ENCODE data around the gene CABCOCO1. TPM values are rescaled to one million over a fixed set of nuclear protein-coding genes. Genes with fewer than 3 reads are reported as not detected.
A peak's percentile ranks its signal among the peaks of the same experiment; 100 is the strongest.
"Not testable (repeated sequence)": the region's sequence is repeated elsewhere in the genome, so short reads cannot be mapped to it uniquely, and the experiment has no call there.

Gene CABCOCO1
- total and polyA plus RNA-seq, 4 experiments from 2014 or later, result not detected

GRCh38 chr10:61712105-61712504, 49.4 kb downstream of the CABCOCO1 start:
- H3K4me3 ChIP-seq (ENCODE audit: low read length in 2 of 2); H3K27ac ChIP-seq (ENCODE audit: low read depth, low read length); intact Hi-C loops (cut with micrococcal nuclease); H3K4me3 Mint-ChIP-seq; CTCF ChIA-PET (ENCODE audit: partially characterized antibody); H3K9me3 Mint-ChIP-seq; H3K36me3 ChIP-seq (ENCODE audit: insufficient read depth, low read length); H3K4me1 Mint-ChIP-seq; H3K36me3 Mint-ChIP-seq; H3K9me3 ChIP-seq (ENCODE audit: control insufficient read depth in 1 of 2, low read length in 2 of 2); DNase-seq; POLR2A ChIA-PET (ENCODE audit: partially characterized antibody); H3K27me3 ChIP-seq (ENCODE audit: insufficient read depth, low read length); H3K4me1 ChIP-seq (ENCODE audit: insufficient read depth, low read length): not testable (repeated sequence)
- Mint-ChIP-seq H3K27me3 (peaks cover 15 to 20% of the 10 kb centered on the region in 2 donors), H3K27ac (peak overlapping the region in 1 of 7 donors; percentile 53)

DNA sequence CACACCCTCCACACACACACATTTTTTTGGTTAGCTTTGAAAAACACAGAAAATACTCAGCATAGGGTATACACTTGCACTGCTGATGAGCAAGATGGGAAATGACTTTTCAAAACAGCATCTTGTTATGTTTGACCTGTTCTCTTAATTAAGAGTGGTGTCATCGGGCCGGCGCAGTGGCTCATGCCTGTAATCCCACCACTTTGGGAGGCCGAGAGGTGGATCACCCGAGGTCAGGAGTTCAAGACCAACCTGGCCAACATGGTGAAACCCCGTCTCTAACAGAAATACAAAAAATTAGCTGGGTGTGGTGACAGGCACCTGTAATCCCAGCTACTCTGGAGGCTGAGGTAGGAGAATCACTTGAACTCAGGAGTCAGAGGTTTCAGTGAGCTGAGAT, 56.7 kb downstream of the CABCOCO1 start:
- intact Hi-C loops (cut with micrococcal nuclease); H3K36me3 Mint-ChIP-seq; H3K4me1 ChIP-seq (ENCODE audit: insufficient read depth, low read length); H3K36me3 ChIP-seq (ENCODE audit: insufficient read depth, low read length); CTCF ChIA-PET (ENCODE audit: partially characterized antibody); H3K27me3 ChIP-seq (ENCODE audit: insufficient read depth, low read length); H3K4me1 Mint-ChIP-seq; H3K27ac ChIP-seq (ENCODE audit: low read depth, low read length); H3K9me3 ChIP-seq (ENCODE audit: control insufficient read depth in 1 of 2, low read length in 2 of 2); H3K9me3 Mint-ChIP-seq; H3K4me3 Mint-ChIP-seq; H3K4me3 ChIP-seq (ENCODE audit: low read length in 2 of 2); POLR2A ChIA-PET (ENCODE audit: partially characterized antibody); DNase-seq; H3K27ac Mint-ChIP-seq: not testable (repeated sequence)
- peaks cover 15 to 23% of the 10 kb centered on the region in 2 donors for H3K27me3 Mint-ChIP-seq

DNA sequence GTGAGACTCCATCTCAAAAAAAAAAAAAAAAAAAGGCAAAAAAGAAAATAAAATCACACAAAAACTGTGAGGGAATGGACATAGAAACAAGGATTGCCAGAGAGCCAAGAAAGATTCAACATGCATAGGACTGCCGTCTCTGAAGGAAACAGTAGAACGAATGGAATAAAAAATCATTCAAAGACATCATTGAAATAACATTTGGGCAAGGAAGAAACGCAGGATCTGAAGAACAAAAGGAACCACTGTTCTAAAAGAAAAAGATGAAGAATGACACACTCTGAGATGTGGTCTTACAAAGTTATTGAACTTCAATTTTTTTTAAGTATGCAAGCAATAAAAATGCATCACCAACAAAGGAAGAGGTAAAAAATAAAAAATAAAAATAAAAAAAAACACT, 57.2 kb downstream of the CABCOCO1 start:
- Histone ChIP-seq H3K9me3 (ENCODE audit: control insufficient read depth in 1 of 2, low read length in 2 of 2) (no peaks in the 10 kb centered on the region), H3K36me3 (ENCODE audit: insufficient read depth, low read length) (no peaks in the 10 kb centered on the region), H3K4me1 (ENCODE audit: insufficient read depth, low read length) (no peaks in the 10 kb centered on the region), H3K4me3 (ENCODE audit: low read length in 2 of 2) (no peak overlapping the region), H3K27me3 (ENCODE audit: insufficient read depth, low read length) (no peaks in the 10 kb centered on the region), H3K27ac (ENCODE audit: low read depth, low read length) (no peak overlapping the region)
- DNase-seq, result no peak
- ChIA-PET CTCF (ENCODE audit: partially characterized antibody) (no interaction called here), POLR2A (ENCODE audit: partially characterized antibody) (no interaction called here)
- intact Hi-C loops (cut with micrococcal nuclease), result no loop called here
- no peaks in the 10 kb centered on the region for H3K36me3 Mint-ChIP-seq
- H3K27me3 Mint-ChIP-seq, result peaks cover 14 to 18% of the 10 kb centered on the region in 2 donors
- no peak overlapping the region for H3K4me3 Mint-ChIP-seq
- H3K27ac Mint-ChIP-seq, result no peak overlapping the region
- no peaks in the 10 kb centered on the region for H3K4me1 Mint-ChIP-seq
- peaks cover 0 to 3% (median 0%) of the 10 kb centered on the region in 8 donors for H3K9me3 Mint-ChIP-seq

DNA sequence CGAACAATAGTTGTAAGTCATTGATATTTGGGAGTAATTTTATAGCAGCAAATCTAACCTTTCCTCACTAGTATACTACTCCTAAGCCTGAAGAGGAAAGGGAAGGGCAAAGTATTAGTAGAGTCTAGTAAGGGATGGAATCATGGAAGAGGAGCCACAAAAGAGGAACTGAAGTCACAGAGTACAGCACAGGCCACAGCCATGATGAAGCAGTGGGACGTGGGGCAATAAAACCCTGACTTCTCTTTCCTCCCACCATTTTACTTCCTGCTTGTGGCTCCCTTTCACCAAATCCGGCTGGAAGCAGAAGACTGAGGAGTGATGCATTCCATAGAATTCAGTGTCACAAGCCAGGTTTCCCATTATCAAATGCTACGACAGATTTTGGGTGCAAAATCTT, 58.7 kb downstream of the CABCOCO1 start:
- Mint-ChIP-seq H3K36me3 (no peaks in the 10 kb centered on the region), H3K4me3 (no peak overlapping the region), H3K9me3 (peaks cover 0 to 3% (median 0%) of the 10 kb centered on the region in 8 donors), H3K4me1 (no peaks in the 10 kb centered on the region), H3K27ac (no peak overlapping the region), H3K27me3 (peaks cover 14 to 15% of the 10 kb centered on the region in 2 donors)
- DNase-seq, result no peak
- Histone ChIP-seq H3K27ac (ENCODE audit: low read depth, low read length) (no peak overlapping the region), H3K36me3 (ENCODE audit: insufficient read depth, low read length) (no peaks in the 10 kb centered on the region), H3K27me3 (ENCODE audit: insufficient read depth, low read length) (no peaks in the 10 kb centered on the region), H3K4me3 (ENCODE audit: low read length in 2 of 2) (no peak overlapping the region), H3K4me1 (ENCODE audit: insufficient read depth, low read length) (no peaks in the 10 kb centered on the region), H3K9me3 (ENCODE audit: control insufficient read depth in 1 of 2, low read length in 2 of 2) (no peaks in the 10 kb centered on the region)
- CTCF ChIA-PET (ENCODE audit: partially characterized antibody), result no interaction called here
- POLR2A ChIA-PET (ENCODE audit: partially characterized antibody), result no interaction called here
- intact Hi-C loops (cut with micrococcal nuclease), result no loop called here

- POLR2A ChIA-PET (ENCODE audit: partially characterized antibody); H3K36me3 ChIP-seq (ENCODE audit: insufficient read depth, low read length); H3K27ac Mint-ChIP-seq; H3K27ac ChIP-seq (ENCODE audit: low read depth, low read length); CTCF ChIA-PET (ENCODE audit: partially characterized antibody); intact Hi-C loops (cut with micrococcal nuclease); H3K27me3 ChIP-seq (ENCODE audit: insufficient read depth, low read length); H3K4me1 Mint-ChIP-seq; DNase-seq; H3K9me3 Mint-ChIP-seq; H3K4me1 ChIP-seq (ENCODE audit: insufficient read depth, low read length); H3K9me3 ChIP-seq (ENCODE audit: control insufficient read depth in 1 of 2, low read length in 2 of 2); H3K4me3 ChIP-seq (ENCODE audit: low read length in 2 of 2); H3K36me3 Mint-ChIP-seq; H3K4me3 Mint-ChIP-seq: not testable (repeated sequence)
- peaks cover 17 to 22% of the 10 kb centered on the region in 2 donors for H3K27me3 Mint-ChIP-seq
These were observed 62.5 kb downstream of the CABCOCO1 start for GRCh38 chr10:61725221-61725620.

GRCh38 chr10:61729596-61729995, 66.9 kb downstream of the CABCOCO1 start:
- Histone ChIP-seq H3K4me3 (ENCODE audit: low read length in 2 of 2) (no peak overlapping the region), H3K36me3 (ENCODE audit: insufficient read depth, low read length) (no peaks in the 10 kb centered on the region), H3K9me3 (ENCODE audit: control insufficient read depth in 1 of 2, low read length in 2 of 2) (no peaks in the 10 kb centered on the region), H3K27me3 (ENCODE audit: insufficient read depth, low read length) (peaks cover 9% of the 10 kb centered on the region), H3K27ac (ENCODE audit: low read depth, low read length) (no peak overlapping the region), H3K4me1 (ENCODE audit: insufficient read depth, low read length) (no peaks in the 10 kb centered on the region)
- H3K27me3 Mint-ChIP-seq, result peaks cover 16 to 17% of the 10 kb centered on the region in 2 donors
- H3K4me3 Mint-ChIP-seq, result no peak overlapping the region
- no peaks in the 10 kb centered on the region for H3K36me3 Mint-ChIP-seq
- intact Hi-C loops (cut with micrococcal nuclease), result no loop called here
- H3K4me1 Mint-ChIP-seq, result no peaks in the 10 kb centered on the region
- no peaks in the 10 kb centered on the region for H3K9me3 Mint-ChIP-seq
- no peak overlapping the region for H3K27ac Mint-ChIP-seq
- CTCF ChIA-PET (ENCODE audit: partially characterized antibody), result no interaction called here
- no peak for DNase-seq
- POLR2A ChIA-PET (ENCODE audit: partially characterized antibody), result no interaction called here

- H3K4me3 ChIP-seq (ENCODE audit: low read length in 2 of 2), result no peak overlapping the region
- Mint-ChIP-seq H3K27me3 (peaks cover 18 to 22% of the 10 kb centered on the region in 2 donors), H3K27ac (no peak overlapping the region), H3K4me1 (no peaks in the 10 kb centered on the region), H3K36me3 (no peaks in the 10 kb centered on the region), H3K9me3 (no peaks in the 10 kb centered on the region), H3K4me3 (no peak overlapping the region)
- no peak for DNase-seq
- ChIA-PET POLR2A (ENCODE audit: partially characterized antibody) (no interaction called here), CTCF (ENCODE audit: partially characterized antibody) (no interaction called here)
- H3K27me3 ChIP-seq (ENCODE audit: insufficient read depth, low read length), result peaks cover 9% of the 10 kb centered on the region
- H3K4me1 ChIP-seq (ENCODE audit: insufficient read depth, low read length), result no peaks in the 10 kb centered on the region
- H3K27ac ChIP-seq (ENCODE audit: low read depth, low read length), result no peak overlapping the region
- intact Hi-C loops (cut with micrococcal nuclease), result loop anchor here (5.0 kb wide), 1 partner anchor 913 kb away; no protein-coding TSS in a partner anchor
- H3K9me3 ChIP-seq (ENCODE audit: control insufficient read depth in 1 of 2, low read length in 2 of 2), result no peaks in the 10 kb centered on the region
- no peaks in the 10 kb centered on the region for H3K36me3 ChIP-seq (ENCODE audit: insufficient read depth, low read length)
These were observed 67.9 kb downstream of the CABCOCO1 start for GRCh38 chr10:61730671-61731070.

DNA sequence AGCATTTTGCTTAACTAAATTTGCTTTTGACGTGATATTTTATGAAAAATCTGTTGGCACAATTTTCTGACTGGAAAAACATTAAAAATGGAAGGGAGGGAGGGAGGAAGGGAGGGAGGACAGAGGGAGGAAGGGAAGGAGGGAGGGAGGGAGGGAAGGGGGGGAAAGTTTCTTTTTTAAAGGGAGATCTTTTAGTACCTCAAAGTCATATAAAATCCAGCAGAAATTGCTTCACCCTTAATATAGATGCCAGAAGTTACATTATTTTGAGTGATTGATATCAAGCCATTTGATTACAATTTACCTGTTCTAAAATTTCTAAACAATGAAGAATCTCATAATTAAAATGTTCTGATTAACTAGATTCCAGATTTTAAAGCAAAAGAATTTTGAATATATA, 68.9 kb downstream of the CABCOCO1 start:
- ChIA-PET CTCF (ENCODE audit: partially characterized antibody) (no interaction called here), POLR2A (ENCODE audit: partially characterized antibody) (no interaction called here)
- H3K36me3 Mint-ChIP-seq, result no peaks in the 10 kb centered on the region
- Histone ChIP-seq H3K4me3 (ENCODE audit: low read length in 2 of 2) (no peak overlapping the region), H3K4me1 (ENCODE audit: insufficient read depth, low read length) (no peaks in the 10 kb centered on the region), H3K27me3 (ENCODE audit: insufficient read depth, low read length) (peaks cover 9% of the 10 kb centered on the region), H3K36me3 (ENCODE audit: insufficient read depth, low read length) (no peaks in the 10 kb centered on the region), H3K27ac (ENCODE audit: low read depth, low read length) (no peak overlapping the region), H3K9me3 (ENCODE audit: control insufficient read depth in 1 of 2, low read length in 2 of 2) (no peaks in the 10 kb centered on the region)
- no peaks in the 10 kb centered on the region for H3K4me1 Mint-ChIP-seq
- no peak for DNase-seq
- intact Hi-C loops (cut with micrococcal nuclease), result loop anchor here (5.0 kb wide), 1 partner anchor 914 kb away; no protein-coding TSS in a partner anchor
- H3K27ac Mint-ChIP-seq, result no peak overlapping the region
- H3K27me3 Mint-ChIP-seq, result peaks cover 24 to 25% of the 10 kb centered on the region in 2 donors
- H3K9me3 Mint-ChIP-seq, result no peaks in the 10 kb centered on the region
- no peak overlapping the region for H3K4me3 Mint-ChIP-seq

Data from CD4-positive, alpha-beta memory T cell (primary cell).